ENCODE results near the gene FAM20C.
"Not testable (repeated sequence)": the region's sequence is repeated elsewhere in the genome, so short reads cannot be mapped to it uniquely, and the experiment has no call there.

Gene FAM20C

GRCh38 chr7:256461-256940 is 64.1 kb downstream of the FAM20C start:
- DNase-seq = no peak
- ATAC-seq (replicated peaks) = no peak
- Mint-ChIP-seq H3K27me3 (no peaks in the 10 kb centered on the region), H3K4me1 (no peaks in the 10 kb centered on the region), H3K9me3 (no peaks in the 10 kb centered on the region), H3K36me3 (no peaks in the 10 kb centered on the region), H3K27ac (no peak overlapping the region), H3K4me3 (no peak overlapping the region)

DNA sequence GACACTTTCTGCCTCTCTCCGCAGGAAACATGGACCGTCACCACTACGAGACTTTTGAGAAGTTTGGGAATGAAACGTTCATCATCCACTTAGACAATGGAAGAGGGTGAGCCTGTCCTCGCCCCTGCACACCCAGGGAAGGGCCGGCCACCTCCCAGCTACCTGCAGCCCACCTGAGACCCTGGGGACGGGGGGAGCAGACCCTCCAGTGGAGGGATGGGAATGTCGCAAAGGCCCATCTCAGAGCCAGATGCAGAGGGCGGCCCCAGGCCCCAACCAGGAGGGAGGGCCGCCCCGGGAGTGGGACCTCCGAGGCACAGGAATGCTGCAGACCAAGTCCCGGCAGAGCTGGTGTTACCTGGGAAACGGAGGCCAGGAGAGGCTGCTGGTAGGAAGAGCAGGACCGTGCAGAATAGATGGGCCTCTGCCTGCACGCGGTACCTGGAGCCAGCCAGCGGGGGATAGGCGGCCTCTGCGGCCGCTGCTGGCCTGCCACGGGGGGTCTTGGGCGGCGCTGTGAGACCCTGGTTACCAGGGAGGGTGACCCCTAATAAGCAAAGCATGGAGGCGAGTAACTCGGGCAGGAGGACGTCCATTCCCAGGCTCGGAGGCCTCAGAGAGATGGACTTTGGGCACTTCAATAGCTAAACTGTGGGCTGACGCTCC is 64.7 kb downstream of the FAM20C start:
- peaks cover 4 to 6% of the 10 kb centered on the region in 2 donors for H3K4me1 Mint-ChIP-seq
- no peak for ATAC-seq (replicated peaks)

DNA sequence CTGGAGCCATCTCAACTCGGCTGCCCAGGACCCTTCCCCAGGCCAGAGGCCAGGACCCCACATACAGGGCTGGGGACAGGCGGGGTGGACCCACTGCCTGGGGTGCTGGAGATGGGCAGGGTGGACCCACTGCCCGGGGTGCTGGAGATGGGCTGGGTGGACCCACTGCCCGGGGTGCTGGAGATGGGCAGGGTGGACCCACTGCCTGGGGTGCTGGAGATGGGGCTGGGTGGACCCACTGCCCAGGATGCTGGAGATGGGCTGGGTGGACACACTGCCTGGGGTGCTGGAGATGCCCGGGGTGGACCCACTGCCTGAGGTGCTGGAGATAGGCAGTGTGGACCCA is 65.2 kb downstream of the FAM20C start:
- DNase-seq (no peak), ATAC-seq (replicated peaks) (no peak)
- no peak overlapping the region for H3K27ac Mint-ChIP-seq
- peaks cover 9 to 11% of the 10 kb centered on the region in 2 donors for H3K4me1 Mint-ChIP-seq
- H3K4me3 Mint-ChIP-seq = no peak overlapping the region
- H3K27me3 Mint-ChIP-seq = no peaks in the 10 kb centered on the region
- peaks cover 6 to 9% of the 10 kb centered on the region in 2 donors for H3K36me3 Mint-ChIP-seq
- H3K9me3 Mint-ChIP-seq = peaks cover 10% of the 10 kb centered on the region in 2 donors

More for the DNA sequence above, 64.7 kb downstream of the FAM20C start:
- H3K27ac Mint-ChIP-seq = no peak overlapping the region
- no peak overlapping the region for H3K4me3 Mint-ChIP-seq
- H3K36me3 Mint-ChIP-seq = peaks cover 4 to 5% of the 10 kb centered on the region in 2 donors
- no peak for DNase-seq
- H3K9me3 Mint-ChIP-seq = peaks cover 4 to 5% of the 10 kb centered on the region in 2 donors
- H3K27me3 Mint-ChIP-seq = no peaks in the 10 kb centered on the region

- Mint-ChIP-seq H3K9me3 (peaks cover 10% of the 10 kb centered on the region in 2 donors), H3K27ac (no peak overlapping the region), H3K4me3 (no peak overlapping the region), H3K36me3 (peaks cover 6 to 9% of the 10 kb centered on the region in 2 donors), H3K27me3 (no peaks in the 10 kb centered on the region), H3K4me1 (peaks cover 9 to 11% of the 10 kb centered on the region in 2 donors)
- ATAC-seq (replicated peaks) = no peak
- no peak for DNase-seq
These were observed 66.3 kb downstream of the FAM20C start for GRCh38 chr7:258476-259190.

- DNase-seq (no peak), ATAC-seq (replicated peaks) (no peak)
- H3K9me3 Mint-ChIP-seq = peaks cover 10% of the 10 kb centered on the region in 2 donors
- H3K4me3 Mint-ChIP-seq = no peak overlapping the region
- H3K27ac Mint-ChIP-seq = no peak overlapping the region
- peaks cover 9 to 16% of the 10 kb centered on the region in 2 donors for H3K4me1 Mint-ChIP-seq
- peaks cover 6 to 9% of the 10 kb centered on the region in 2 donors for H3K36me3 Mint-ChIP-seq
- H3K27me3 Mint-ChIP-seq = no peaks in the 10 kb centered on the region
These were observed 66.8 kb downstream of the FAM20C start for GRCh38 chr7:259191-259505.

DNA sequence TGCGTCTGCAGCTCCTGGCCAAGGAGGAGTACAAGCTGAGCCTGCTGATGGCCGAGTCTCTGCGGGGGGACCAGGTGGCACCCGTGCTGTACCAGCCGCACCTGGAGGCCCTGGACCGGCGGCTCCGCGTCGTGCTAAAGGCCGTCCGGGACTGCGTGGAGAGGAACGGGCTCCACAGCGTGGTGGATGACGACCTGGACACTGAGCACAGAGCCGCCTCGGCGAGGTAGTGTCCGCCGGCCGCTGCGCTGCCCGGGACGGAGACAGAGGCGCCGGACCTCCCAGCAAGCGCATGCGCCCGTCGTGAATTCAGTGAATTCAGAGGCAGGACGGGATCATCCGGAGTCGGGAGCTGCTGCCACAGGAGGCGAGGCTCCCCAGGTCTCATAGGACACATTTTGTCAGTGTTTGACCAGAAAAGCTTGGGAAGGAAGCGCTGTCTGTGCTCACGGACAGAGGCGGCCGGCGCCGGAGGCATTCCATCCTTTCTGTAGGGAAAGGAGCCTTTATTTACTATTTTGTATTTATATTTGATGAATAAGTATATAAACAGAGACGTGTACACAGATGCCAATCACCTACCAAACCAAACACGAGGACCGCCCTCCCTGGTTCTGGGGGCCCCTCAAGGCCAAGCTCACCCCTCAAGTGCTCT is 67.5 kb downstream of the FAM20C start:
- ATAC-seq (replicated peaks) = no peak
- Mint-ChIP-seq H3K27me3 (no peaks in the 10 kb centered on the region), H3K36me3 (peaks cover 6 to 9% of the 10 kb centered on the region in 2 donors), H3K4me1 (peaks cover 9 to 17% of the 10 kb centered on the region in 2 donors), H3K4me3 (no peak overlapping the region), H3K9me3 (peaks cover 10 to 13% of the 10 kb centered on the region in 2 donors), H3K27ac (no peak overlapping the region)
- DNase-seq = no peak

GRCh38 chr7:260441-261281 is 68.3 kb downstream of the FAM20C start:
- H3K36me3 Mint-ChIP-seq = peaks cover 6 to 9% of the 10 kb centered on the region in 2 donors
- no peak for ATAC-seq (replicated peaks)

GRCh38 chr7:261341-262250 is 69.2 kb downstream of the FAM20C start:
- H3K4me3 Mint-ChIP-seq = peak overlapping the region; percentile 13 to 17
- peaks cover 9 to 17% of the 10 kb centered on the region in 2 donors for H3K4me1 Mint-ChIP-seq
- ATAC-seq (replicated peaks) (no peak), DNase-seq (no peak)
- peaks cover 10 to 13% of the 10 kb centered on the region in 2 donors for H3K9me3 Mint-ChIP-seq
- H3K27me3 Mint-ChIP-seq = no peaks in the 10 kb centered on the region
- peak overlapping the region; percentile 71 for H3K27ac Mint-ChIP-seq
- peaks cover 6 to 9% of the 10 kb centered on the region in 2 donors for H3K36me3 Mint-ChIP-seq

More at GRCh38 chr7:260441-261281, 68.3 kb downstream of the FAM20C start:
- no peak overlapping the region for H3K27ac Mint-ChIP-seq
- no peak for DNase-seq
- H3K9me3 Mint-ChIP-seq = peaks cover 10 to 13% of the 10 kb centered on the region in 2 donors
- no peak overlapping the region for H3K4me3 Mint-ChIP-seq
- H3K4me1 Mint-ChIP-seq = peaks cover 9 to 17% of the 10 kb centered on the region in 2 donors
- no peaks in the 10 kb centered on the region for H3K27me3 Mint-ChIP-seq

DNA sequence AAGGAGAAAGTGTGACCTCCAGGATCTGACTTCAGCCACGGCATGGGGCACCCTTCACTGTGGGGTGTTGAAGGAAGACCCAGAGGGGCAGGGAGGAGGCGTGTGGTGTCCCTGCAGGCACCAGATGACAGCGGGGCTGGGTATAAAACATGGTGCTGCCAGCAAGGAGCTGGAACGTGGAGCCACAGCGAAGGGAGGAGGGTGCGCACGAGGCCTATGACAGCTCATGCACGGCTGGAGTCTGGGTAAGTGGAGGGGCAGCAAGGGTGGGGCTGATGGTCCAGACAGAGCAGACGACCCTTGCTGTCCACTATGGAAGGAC is 69.8 kb downstream of the FAM20C start:
- Mint-ChIP-seq H3K36me3 (peaks cover 6 to 9% of the 10 kb centered on the region in 2 donors), H3K4me3 (peak overlapping the region; percentile 13 to 47), H3K27ac (peak overlapping the region; percentile 71), H3K27me3 (no peaks in the 10 kb centered on the region), H3K4me1 (peaks cover 9 to 17% of the 10 kb centered on the region in 2 donors), H3K9me3 (peaks cover 10 to 13% of the 10 kb centered on the region in 2 donors)
- ATAC-seq (replicated peaks) = no peak
- no peak for DNase-seq

GRCh38 chr7:262631-263311 is 70.4 kb downstream of the FAM20C start:
- not testable (repeated sequence) for H3K27me3 Mint-ChIP-seq
- DNase-seq = peak; percentile 46

GRCh38 chr7:263483-264351 is 71.3 kb downstream of the FAM20C start:
- H3K4me3 Mint-ChIP-seq = peak overlapping the region in 1 of 2 donors; percentile 17
- peak overlapping the region; percentile 71 for H3K27ac Mint-ChIP-seq
- H3K4me1 Mint-ChIP-seq = peaks cover 9 to 17% of the 10 kb centered on the region in 2 donors
- peak; percentile 63 to 70 for ATAC-seq (replicated peaks)
- H3K36me3 Mint-ChIP-seq, H3K27me3 Mint-ChIP-seq: not testable (repeated sequence)
- DNase-seq = peak; percentile 48
- peaks cover 10 to 15% of the 10 kb centered on the region in 2 donors for H3K9me3 Mint-ChIP-seq

More at GRCh38 chr7:262631-263311, 70.4 kb downstream of the FAM20C start:
- Mint-ChIP-seq H3K27ac (peak overlapping the region; percentile 71), H3K9me3 (peaks cover 10 to 15% of the 10 kb centered on the region in 2 donors), H3K4me1 (peaks cover 9 to 17% of the 10 kb centered on the region in 2 donors), H3K4me3 (peak overlapping the region; percentile 13 to 47)
- not testable (repeated sequence) for H3K36me3 Mint-ChIP-seq; ATAC-seq (replicated peaks)

Data from stimulated activated naive B cell treated with anti-CD40 and anti-IgM and Interleukin-4, amounts not matched to agents 10 μg/mL and 1 μg/mL and 100 μg/mL, for 72 hours (primary cell).